Measurements from ENCODE around the gene GDI2. TPM values are rescaled to one million over a fixed set of nuclear protein-coding genes. Genes with fewer than 3 reads are reported as not detected.

The GDI2 gene
- total RNA-seq, 1 experiment from 2014 or later, result 144 TPM

DNA sequence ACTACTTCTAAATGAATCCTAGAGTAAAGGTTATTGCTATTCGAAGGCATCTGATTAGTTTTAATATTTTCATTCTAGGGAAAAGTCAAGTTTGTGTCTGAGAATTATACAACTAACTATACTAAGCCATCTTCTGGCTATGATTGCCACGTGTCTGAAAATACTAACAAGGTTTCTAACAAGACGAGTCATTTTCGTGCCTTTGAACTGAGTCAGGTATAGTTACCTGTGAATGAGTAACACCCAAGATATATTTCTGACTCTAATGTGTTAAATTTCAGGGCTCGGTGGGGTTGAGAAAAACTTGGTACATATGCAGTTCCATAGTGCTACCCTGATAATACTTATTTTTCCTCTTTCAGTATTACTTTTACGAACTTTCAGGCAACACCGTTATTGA is 93.1 kb downstream of the GDI2 start:
- no TSS peak for BruUV-seq (replicated peaks)
- no peak for DNase-seq (ENCODE audit: low read depth, low spot score)
- H3K9me2 ChIP-seq (ENCODE audit: insufficient read depth), result no peaks in the 10 kb centered on the region
- H3K27ac ChIP-seq (ENCODE audit: low read depth, low read length), result no peak overlapping the region
- H3K9me3 ChIP-seq (ENCODE audit: control insufficient read depth in 1 of 2, insufficient read depth in 1 of 2, low read depth in 1 of 2, low read length in 2 of 2), result no peaks in the 10 kb centered on the region
- peaks cover 12 to 16% of the 10 kb centered on the region in 2 experiments; a peak in 2 of 4 replicates for H3K36me3 ChIP-seq (ENCODE audit: control insufficient read depth in 1 of 2, insufficient read depth in 2 of 2, low read length in 2 of 2)
- CTCF ChIA-PET, result no interaction called here
- H3K9ac ChIP-seq (ENCODE audit: low read length), result no peak overlapping the region
- RAD21 ChIA-PET (ENCODE audit: low non-redundant PET in 1 of 2, low total read pairs in 2 of 2, uncharacterized antibody in 2 of 2, unreplicated experiment in 2 of 2), result no interaction called here
- POLR2A ChIA-PET, result no interaction called here
- intact Hi-C loops (cut with micrococcal nuclease), result no loop called here
- ATAC-seq, result no peak
- no peak overlapping the region for H3K4me3 ChIP-seq (replicated peaks in 1 of 2; ENCODE audit: low read depth in 1 of 2, low read length in 2 of 2)
- H3K27me3 ChIP-seq (ENCODE audit: insufficient read depth, low read length), result no peaks in the 10 kb centered on the region
- H2AFZ ChIP-seq (ENCODE audit: low read depth, low read length, poor library complexity, severe bottlenecking), result no peak overlapping the region
- peak overlapping the region; percentile 0; the same call in 1 of the 2 replicates for H3K4me2 ChIP-seq (ENCODE audit: low read length)
- peaks cover 52% of the 10 kb centered on the region for H3K79me2 ChIP-seq (ENCODE audit: insufficient read depth, low read length)
- H3K4me1 ChIP-seq (ENCODE audit: control insufficient read depth in 1 of 2, insufficient read depth in 2 of 2, low read length in 2 of 2), result peaks cover 0 to 12% of the 10 kb centered on the region in 2 experiments; a peak in 1 of 4 replicates
- TF ChIP-seq POLR2A (IDR thresholded peaks at IDR 0.05; ENCODE audit: borderline replicate concordance, extremely low read depth, insufficient read depth, insufficient read length), result no peak
- TF ChIP-seq, protein P1, sequence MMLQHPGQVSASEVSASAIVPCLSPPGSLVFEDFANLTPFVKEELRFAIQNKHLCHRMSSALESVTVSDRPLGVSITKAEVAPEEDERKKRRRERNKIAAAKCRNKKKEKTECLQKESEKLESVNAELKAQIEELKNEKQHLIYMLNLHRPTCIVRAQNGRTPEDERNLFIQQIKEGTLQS (IDR thresholded peaks at IDR 0.05), result no peak
- no peak for TF ChIP-seq EZH2 (IDR thresholded peaks at IDR 0.05)
- 0 out of 2 replicates have a peak, but pooled peaks have one; percentile 15 for TF ChIP-seq FOSL1 (IDR thresholded peaks at IDR 0.05; ENCODE audit: low read depth)
- TF ChIP-seq TCF7L2 (IDR thresholded peaks at IDR 0.05; ENCODE audit: borderline replicate concordance, extremely low read depth, insufficient read depth, insufficient read length), result no peak
- TF ChIP-seq ELF1 (IDR thresholded peaks at IDR 0.05; ENCODE audit: borderline replicate concordance, low read depth), result no peak
- no peak for TF ChIP-seq EGR1 (IDR thresholded peaks at IDR 0.05; ENCODE audit: low read depth)
- TF ChIP-seq ZFX (IDR thresholded peaks at IDR 0.05), result no peak
- no peaks in the 10 kb centered on the region for H4K20me1 ChIP-seq (ENCODE audit: insufficient read depth)

GRCh38 chr10:5719546-5719945 is 93.7 kb downstream of the GDI2 start:
- no peak for ATAC-seq
- no peak overlapping the region for H3K27ac ChIP-seq (ENCODE audit: low read depth, low read length)
- intact Hi-C loops (cut with micrococcal nuclease), result no loop called here
- H3K4me3 ChIP-seq (replicated peaks in 1 of 2; ENCODE audit: low read depth in 1 of 2, low read length in 2 of 2), result no peak overlapping the region
- peaks cover 12 to 16% of the 10 kb centered on the region in 2 experiments; a peak in 2 of 4 replicates for H3K36me3 ChIP-seq (ENCODE audit: control insufficient read depth in 1 of 2, insufficient read depth in 2 of 2, low read length in 2 of 2)
- H3K79me2 ChIP-seq (ENCODE audit: insufficient read depth, low read length), result peaks cover 59% of the 10 kb centered on the region
- H3K4me1 ChIP-seq (ENCODE audit: control insufficient read depth in 1 of 2, insufficient read depth in 2 of 2, low read length in 2 of 2), result peaks cover 0 to 12% of the 10 kb centered on the region in 2 experiments; a peak in 1 of 4 replicates
- RAD21 ChIA-PET (ENCODE audit: low non-redundant PET in 1 of 2, low total read pairs in 2 of 2, uncharacterized antibody in 2 of 2, unreplicated experiment in 2 of 2), result no interaction called here
- no TSS peak for BruUV-seq (replicated peaks)
- no peaks in the 10 kb centered on the region for H4K20me1 ChIP-seq (ENCODE audit: insufficient read depth)
- DNase-seq (ENCODE audit: low read depth, low spot score), result no peak
- CTCF ChIA-PET, result no interaction called here
- no peaks in the 10 kb centered on the region for H3K9me2 ChIP-seq (ENCODE audit: insufficient read depth)
- no peak overlapping the region for H3K9ac ChIP-seq (ENCODE audit: low read length)
- H3K9me3 ChIP-seq (ENCODE audit: control insufficient read depth in 1 of 2, insufficient read depth in 1 of 2, low read depth in 1 of 2, low read length in 2 of 2), result no peaks in the 10 kb centered on the region
- POLR2A ChIA-PET, result no interaction called here
- H2AFZ ChIP-seq (ENCODE audit: low read depth, low read length, poor library complexity, severe bottlenecking), result no peak overlapping the region
- H3K4me2 ChIP-seq (ENCODE audit: low read length), result peak overlapping the region; percentile 0; the same call in 1 of the 2 replicates
- H3K27me3 ChIP-seq (ENCODE audit: insufficient read depth, low read length), result no peaks in the 10 kb centered on the region
- TF ChIP-seq SP1 (IDR thresholded peaks at IDR 0.05; ENCODE audit: low read depth) (no peak), POLR2A (IDR thresholded peaks at IDR 0.05; ENCODE audit: borderline replicate concordance, extremely low read depth, insufficient read depth, insufficient read length) (no peak), REST (IDR thresholded peaks at IDR 0.05; ENCODE audit: low read depth) (no peak), ZNF274 (IDR thresholded peaks at IDR 0.05; ENCODE audit: low read depth, low read length) (no peak), FOSL1 (IDR thresholded peaks at IDR 0.05; ENCODE audit: low read depth) (no peak), SRF (IDR thresholded peaks at IDR 0.05; ENCODE audit: low read depth) (no peak), JUND (IDR thresholded peaks at IDR 0.05) (no peak), CEBPB (IDR thresholded peaks at IDR 0.05; ENCODE audit: low read depth) (no peak), SIN3A (IDR thresholded peaks at IDR 0.05; ENCODE audit: low read depth) (no peak), EZH2 (IDR thresholded peaks at IDR 0.05) (no peak)
- TF ChIP-seq, protein P2, sequence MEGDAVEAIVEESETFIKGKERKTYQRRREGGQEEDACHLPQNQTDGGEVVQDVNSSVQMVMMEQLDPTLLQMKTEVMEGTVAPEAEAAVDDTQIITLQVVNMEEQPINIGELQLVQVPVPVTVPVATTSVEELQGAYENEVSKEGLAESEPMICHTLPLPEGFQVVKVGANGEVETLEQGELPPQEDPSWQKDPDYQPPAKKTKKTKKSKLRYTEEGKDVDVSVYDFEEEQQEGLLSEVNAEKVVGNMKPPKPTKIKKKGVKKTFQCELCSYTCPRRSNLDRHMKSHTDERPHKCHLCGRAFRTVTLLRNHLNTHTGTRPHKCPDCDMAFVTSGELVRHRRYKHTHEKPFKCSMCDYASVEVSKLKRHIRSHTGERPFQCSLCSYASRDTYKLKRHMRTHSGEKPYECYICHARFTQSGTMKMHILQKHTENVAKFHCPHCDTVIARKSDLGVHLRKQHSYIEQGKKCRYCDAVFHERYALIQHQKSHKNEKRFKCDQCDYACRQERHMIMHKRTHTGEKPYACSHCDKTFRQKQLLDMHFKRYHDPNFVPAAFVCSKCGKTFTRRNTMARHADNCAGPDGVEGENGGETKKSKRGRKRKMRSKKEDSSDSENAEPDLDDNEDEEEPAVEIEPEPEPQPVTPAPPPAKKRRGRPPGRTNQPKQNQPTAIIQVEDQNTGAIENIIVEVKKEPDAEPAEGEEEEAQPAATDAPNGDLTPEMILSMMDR (IDR thresholded peaks at IDR 0.05 in 2 of 3, conservative IDR thresholded peaks at IDR 0.05 in 1 of 3; ENCODE audit: borderline replicate concordance in 1 of 3, insufficient read depth in 1 of 3, low read depth in 2 of 3, low read length in 2 of 3), result no peak
